GM12873 (cell line): ENCODE data around the gene COL9A3.

ENCODE experiments used
- TF ChIP-seq, protein P1 (sequence below): IDR thresholded peaks from 2 replicates; pipeline ENCODE4 v1.5.1; 2012; ENCODE audit warnings: low read depth, mild to moderate bottlenecking, moderate library complexity, low read length, control low read depth; ENCODE audit not compliant: insufficient read depth; ENCODE audit errors: missing control alignments

Gene COL9A3

DNA sequence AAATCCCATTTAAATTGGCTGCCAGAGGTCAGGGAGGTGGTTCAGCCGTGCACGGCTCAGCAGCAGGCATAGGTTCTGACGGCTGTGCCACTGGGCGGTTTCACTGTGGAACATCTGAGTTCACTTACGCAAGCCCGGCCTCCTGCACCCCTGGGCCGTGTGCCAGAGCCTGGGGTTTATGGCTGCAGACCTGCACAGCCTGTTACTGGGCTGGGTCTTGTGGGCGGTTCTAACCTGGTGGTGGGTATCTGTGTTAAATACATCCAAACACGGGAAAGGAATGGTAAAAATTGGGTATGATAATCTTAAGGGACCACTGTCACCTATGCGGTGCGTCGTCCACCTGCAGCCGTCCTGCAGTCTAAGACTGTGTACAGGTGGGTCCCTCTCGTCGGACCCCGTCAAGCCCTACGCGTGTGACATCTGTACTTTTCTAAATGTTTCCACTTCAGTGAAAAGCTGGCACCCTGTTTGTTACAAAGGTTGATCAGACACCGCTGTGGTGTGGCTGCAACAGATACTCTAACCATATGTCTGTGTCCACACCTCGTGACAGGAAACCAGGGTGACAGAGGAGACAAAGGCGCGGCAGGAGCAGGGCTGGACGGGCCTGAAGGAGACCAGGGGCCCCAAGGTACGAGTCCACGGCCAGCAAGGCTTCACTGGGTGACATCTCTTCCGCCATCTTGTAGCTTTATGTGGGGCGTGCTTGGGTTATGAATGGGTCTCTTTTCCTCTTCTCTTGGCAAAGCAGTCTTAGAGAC, 21.5 kb downstream of the COL9A3 start:
- TF ChIP-seq, protein P1, sequence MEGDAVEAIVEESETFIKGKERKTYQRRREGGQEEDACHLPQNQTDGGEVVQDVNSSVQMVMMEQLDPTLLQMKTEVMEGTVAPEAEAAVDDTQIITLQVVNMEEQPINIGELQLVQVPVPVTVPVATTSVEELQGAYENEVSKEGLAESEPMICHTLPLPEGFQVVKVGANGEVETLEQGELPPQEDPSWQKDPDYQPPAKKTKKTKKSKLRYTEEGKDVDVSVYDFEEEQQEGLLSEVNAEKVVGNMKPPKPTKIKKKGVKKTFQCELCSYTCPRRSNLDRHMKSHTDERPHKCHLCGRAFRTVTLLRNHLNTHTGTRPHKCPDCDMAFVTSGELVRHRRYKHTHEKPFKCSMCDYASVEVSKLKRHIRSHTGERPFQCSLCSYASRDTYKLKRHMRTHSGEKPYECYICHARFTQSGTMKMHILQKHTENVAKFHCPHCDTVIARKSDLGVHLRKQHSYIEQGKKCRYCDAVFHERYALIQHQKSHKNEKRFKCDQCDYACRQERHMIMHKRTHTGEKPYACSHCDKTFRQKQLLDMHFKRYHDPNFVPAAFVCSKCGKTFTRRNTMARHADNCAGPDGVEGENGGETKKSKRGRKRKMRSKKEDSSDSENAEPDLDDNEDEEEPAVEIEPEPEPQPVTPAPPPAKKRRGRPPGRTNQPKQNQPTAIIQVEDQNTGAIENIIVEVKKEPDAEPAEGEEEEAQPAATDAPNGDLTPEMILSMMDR, result no peak

DNA sequence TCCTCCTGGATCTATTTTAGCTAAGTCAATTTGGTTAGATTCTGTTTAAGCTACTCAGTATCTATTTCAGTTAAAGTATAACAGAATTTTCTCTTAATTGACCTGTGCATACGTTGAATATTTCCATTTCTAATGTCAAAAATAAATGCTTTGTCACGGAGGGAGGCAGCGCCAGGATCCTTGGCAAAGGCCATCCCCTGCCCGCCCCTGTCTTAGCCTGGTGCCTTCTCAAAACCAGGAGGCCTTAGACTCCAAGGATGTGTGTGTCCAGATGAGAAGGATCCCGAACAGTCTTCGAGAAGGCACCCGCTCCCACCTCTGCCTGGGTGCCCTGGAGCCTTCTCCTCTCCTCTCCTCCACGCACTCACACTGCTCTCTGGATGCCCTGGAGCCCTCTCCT, 22.4 kb downstream of the COL9A3 start:
- TF ChIP-seq, protein P1, result no peak

DNA sequence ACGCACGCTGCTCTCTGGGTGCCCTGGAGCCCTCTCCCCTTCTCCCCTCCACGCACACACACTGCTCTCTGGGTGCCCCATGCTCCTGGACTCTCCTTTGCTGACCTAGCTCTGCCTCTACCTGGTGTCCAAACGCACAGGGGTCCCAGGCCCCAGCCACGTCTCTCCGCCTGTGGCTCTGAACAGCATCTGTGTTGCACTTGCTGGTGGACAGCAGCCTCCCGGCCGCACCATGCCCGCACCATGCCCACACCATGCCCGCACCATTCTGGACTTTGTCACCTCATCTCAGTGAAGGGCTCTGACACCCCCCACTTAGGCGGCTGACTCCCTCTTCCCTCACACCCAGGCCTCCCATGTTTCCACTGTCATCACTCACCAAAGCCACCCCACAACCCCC, 23.0 kb downstream of the COL9A3 start:
- TF ChIP-seq, protein P1, result no peak

DNA sequence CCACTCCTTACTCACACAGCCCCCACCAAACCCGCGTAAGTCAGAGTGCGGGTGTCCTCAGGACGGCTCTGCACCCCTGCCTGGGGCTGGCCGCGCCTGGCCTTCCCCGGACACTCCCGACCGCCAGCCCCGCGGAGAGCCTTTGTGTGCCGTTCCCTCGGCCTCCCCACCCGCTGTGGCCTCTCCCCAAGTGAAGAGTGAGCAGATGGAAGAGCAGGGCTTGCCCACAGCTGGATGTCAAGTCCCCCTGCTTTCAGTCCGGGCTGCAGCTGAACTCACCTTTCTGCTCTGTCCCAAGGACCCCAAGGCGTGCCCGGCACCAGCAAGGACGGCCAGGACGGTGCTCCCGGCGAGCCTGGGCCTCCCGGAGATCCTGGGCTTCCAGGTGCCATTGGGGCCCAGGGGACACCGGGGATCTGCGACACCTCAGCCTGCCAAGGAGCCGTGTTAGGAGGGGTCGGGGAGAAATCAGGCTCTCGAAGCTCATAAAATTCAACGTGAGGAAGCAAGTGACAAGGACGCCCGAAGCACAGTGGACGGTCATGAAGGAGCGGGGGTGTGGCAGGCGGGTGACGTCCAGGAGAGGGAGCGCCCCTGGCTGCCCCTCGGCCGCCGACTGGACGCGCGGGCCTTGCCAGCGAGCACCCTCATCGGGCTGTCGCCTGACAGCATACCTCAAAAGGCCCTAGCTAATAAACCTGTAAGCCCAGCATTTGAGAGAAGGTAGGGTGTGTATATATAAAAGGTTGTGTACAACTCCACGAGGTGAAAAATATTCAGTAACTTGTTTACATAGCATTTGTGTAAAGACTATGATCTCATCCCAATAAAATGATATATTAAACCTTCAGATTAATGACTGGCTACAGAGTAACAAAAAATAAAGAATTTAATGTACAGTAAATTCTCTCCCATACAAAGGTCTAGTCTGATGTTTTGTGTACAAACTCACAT, 23.7 kb downstream of the COL9A3 start:
- TF ChIP-seq, protein P1, result no peak

DNA sequence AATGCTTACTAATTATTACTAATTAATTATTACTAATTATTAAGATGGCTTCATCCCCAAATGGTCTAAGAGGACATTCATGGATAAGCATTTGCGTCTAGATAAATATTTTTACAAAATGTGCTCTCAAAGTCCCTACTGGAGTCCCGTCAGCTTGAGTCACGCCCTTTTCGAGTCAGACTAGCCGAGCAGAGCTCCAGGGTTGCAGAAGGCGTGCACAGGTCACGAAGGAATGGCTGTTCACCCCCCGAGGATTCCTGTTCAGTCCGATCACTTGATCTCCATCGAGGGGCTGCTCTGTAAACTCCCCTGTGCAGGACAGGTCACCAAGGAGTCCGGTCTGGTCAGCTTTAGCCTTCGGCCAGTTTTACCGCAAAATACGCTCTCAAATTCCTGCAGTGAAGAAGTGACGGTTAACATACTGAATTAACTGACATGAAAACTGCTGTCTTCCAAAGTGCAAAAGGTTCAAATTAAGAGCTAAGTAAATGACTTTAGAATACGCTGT, 24.9 kb downstream of the COL9A3 start:
- TF ChIP-seq, protein P1, result no peak

DNA sequence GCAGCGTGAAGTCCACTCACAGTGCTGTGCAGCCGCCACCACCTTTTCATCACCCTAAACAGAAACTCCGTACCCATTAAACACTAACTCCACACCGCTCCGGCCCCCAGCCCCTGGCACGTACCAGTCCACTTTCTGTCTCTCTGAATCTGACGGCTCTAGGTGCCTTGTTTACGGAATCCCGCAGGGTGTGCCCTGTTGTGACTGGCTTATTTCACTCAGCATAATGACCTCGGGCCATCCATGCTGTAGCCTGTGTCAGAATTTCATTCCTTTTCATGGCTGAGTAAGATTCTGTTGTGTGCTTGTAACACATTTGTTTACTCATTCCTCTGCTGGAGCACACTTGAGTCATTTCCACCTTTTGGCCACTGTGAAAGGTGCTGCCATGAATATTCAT, 26.8 kb downstream of the COL9A3 start:
- TF ChIP-seq, protein P1, result no peak

DNA sequence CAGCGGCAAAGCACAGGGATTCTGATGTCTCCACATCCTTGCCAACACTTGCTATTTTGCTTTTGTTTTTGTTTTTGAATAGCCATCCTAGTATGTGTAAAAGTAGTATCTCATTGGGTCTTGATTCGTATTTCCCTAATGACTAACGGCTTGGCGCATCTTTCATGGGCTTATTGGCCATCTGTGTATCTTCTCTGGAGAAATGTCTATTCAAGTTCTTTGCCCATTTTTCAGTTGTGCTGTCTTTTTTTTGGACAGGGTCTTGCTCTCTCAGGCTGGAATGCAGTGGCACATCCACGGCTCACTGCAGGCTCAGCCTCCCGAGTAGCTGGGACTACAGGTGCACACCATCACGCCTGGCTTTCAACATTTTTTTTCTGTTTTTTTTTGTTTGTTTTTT, 27.3 kb downstream of the COL9A3 start:
- TF ChIP-seq, protein P1, result no peak
